HepG2 (cell line): ENCODE measurements around the gene C10orf90. TPM values are rescaled to one million over a fixed set of nuclear protein-coding genes. Genes with fewer than 3 reads are reported as not detected.

Experiments
- ATAC-seq: fragments of 200-7000 bp; cut with Tn5 transposase; 3 replicates; pipeline ENCODE4 v1.9.1; 2020; ENCODE audit warnings: mild to moderate bottlenecking, moderate library complexity
- BruUV-seq: library from RNA; stranded (reverse); fragments of 400-500 nt; replicated peaks from 2 replicates; lab custom pipeline; 2021; lab: Mats Ljungman, UMichigan
- CTCF ChIA-PET: fragments of 300-600 bp; formaldehyde crosslinking; extraction: SDS; loops from one replicate; lab custom pipeline; 2021; ENCODE audit warnings: low total read pairs, inconsistent platforms, low intra/inter-chr PET ratio; lab: Yijun Ruan, JAX
- POLR2A ChIA-PET: fragments of 350-600 bp; sonication (Branson Sonifier 250); formaldehyde crosslinking; loops from one replicate; lab custom pipeline; 2020; ENCODE audit warnings: antibody characterized with exemption, inconsistent platforms; lab: Yijun Ruan, JAX
- DNase-seq: peaks from one replicate; pipeline ENCODE4 v3.0.0-alpha.2; 2015; ENCODE audit warnings: low spot score
- FAIRE-seq: peaks from 3 replicates; lab custom pipeline; 2011; peaks lifted over from hg19 to GRCh38; lab: Jason Lieb, UNC
- H2AFZ ChIP-seq: one replicate; pipeline ENCODE4 v1.6.1; 2011; ENCODE audit warnings: low read length, inconsistent platforms
- H3K27ac ChIP-seq: fragments of 300-600 bp; 3 replicates; pipeline ENCODE4 v1.8.0; 2011; ENCODE audit warnings: mixed run types, mild to moderate bottlenecking, mixed read lengths, low read length, inconsistent platforms; ENCODE audit not compliant: insufficient read depth; ENCODE audit errors: extremely low read length
- H3K27me3 ChIP-seq, 2 experiments: fragments of 200-600 bp in 1 of 2; 2 replicates in 1 of 2; 3 replicates in 1 of 2; pipeline versions ENCODE4 v1.6.0 to v1.8.0; 2011; ENCODE audit warnings: low read length in 2 of 2, mild to moderate bottlenecking in 2 of 2, moderate library complexity in 2 of 2, inconsistent platforms in 1 of 2; ENCODE audit not compliant: insufficient read depth in 2 of 2, control insufficient read depth in 1 of 2
- H3K36me3 ChIP-seq, 2 experiments: fragments of 200-600 bp in 1 of 2; replicated peaks in 1 of 2; 2 replicates in 1 of 2; 3 replicates in 1 of 2; pipeline versions ENCODE4 v1.5.1 to v1.8.0; 2011; ENCODE audit warnings: low read length in 2 of 2, inconsistent platforms in 1 of 2; ENCODE audit not compliant: insufficient read depth in 2 of 2, control insufficient read depth in 1 of 2
- H3K4me1 ChIP-seq: 2 replicates; pipeline ENCODE4 v1.5.1; 2012; ENCODE audit warnings: low read length, inconsistent platforms; ENCODE audit not compliant: insufficient read depth
- H3K4me2 ChIP-seq: 2 replicates; pipeline ENCODE4 v1.6.0; 2011; ENCODE audit warnings: low read depth, low read length, inconsistent platforms
- H3K4me3 ChIP-seq, 3 experiments: fragments of 200-600 bp in 1 of 3; sonication (generic), shearing (Covaris generic) in 1 of 3; replicated peaks in 1 of 3; 2 replicates each; pipeline ENCODE4 v1.5.1; 2011 to 2016; ENCODE audit warnings: low read length in 3 of 3, inconsistent platforms in 2 of 3, low read depth in 2 of 3, mild to moderate bottlenecking in 2 of 3, control low read depth in 1 of 3, mixed read lengths in 1 of 3; ENCODE audit not compliant: insufficient read depth in 1 of 3
- H3K79me2 ChIP-seq: one replicate; pipeline ENCODE4 v1.6.1; 2011; ENCODE audit warnings: low read length, inconsistent platforms; ENCODE audit not compliant: insufficient read depth
- H3K9ac ChIP-seq: 2 replicates; pipeline ENCODE4 v1.6.0; 2011; ENCODE audit warnings: mild to moderate bottlenecking, low read depth, low read length, inconsistent platforms; ENCODE audit not compliant: insufficient read depth
- H3K9me3 ChIP-seq: 2 replicates; pipeline ENCODE4 v1.5.1; 2012; ENCODE audit warnings: mild to moderate bottlenecking, low read length
- H4K20me1 ChIP-seq: 2 replicates; pipeline ENCODE4 v1.6.0; 2011; ENCODE audit warnings: inconsistent platforms, mild to moderate bottlenecking, low read length, moderate library complexity; ENCODE audit not compliant: insufficient read depth
- ATF3 ChIP-seq: sonication (generic); formaldehyde crosslinking; IDR thresholded peaks from 2 replicates; pipeline ENCODE4 v1.4.0; 2020; ENCODE audit warnings: missing genetic modification reagents
- GRHL1 ChIP-seq: sonication (generic); formaldehyde crosslinking; conservative IDR thresholded peaks from 2 replicates; pipeline ENCODE4 v1.8.0; 2022; ENCODE audit warnings: missing genetic modification reagents
- IRX3 ChIP-seq: sonication (generic); formaldehyde crosslinking; IDR thresholded peaks from 2 replicates; pipeline ENCODE4 v1.8.1; 2023; ENCODE audit warnings: mild to moderate bottlenecking, low read depth, missing genetic modification reagents, borderline replicate concordance
- JARID2 ChIP-seq: sonication (generic); formaldehyde crosslinking; IDR thresholded peaks from 2 replicates; pipeline ENCODE4 v1.8.1; 2023; ENCODE audit warnings: missing genetic modification reagents, inconsistent platforms; ENCODE audit not compliant: insufficient replicate concordance
- MEIS2 ChIP-seq: sonication (generic); formaldehyde crosslinking; IDR thresholded peaks from 2 replicates; pipeline ENCODE4 v1.9.0; 2021; ENCODE audit warnings: mild to moderate bottlenecking, missing genetic modification reagents
- MLXIP ChIP-seq: sonication (generic); formaldehyde crosslinking; IDR thresholded peaks from 2 replicates; pipeline ENCODE4 v1.9.0; 2021; ENCODE audit warnings: missing genetic modification reagents, borderline replicate concordance
- MTA1 ChIP-seq: sonication (generic); formaldehyde crosslinking; IDR thresholded peaks from 2 replicates; pipeline ENCODE4 v1.4.0; 2020; ENCODE audit warnings: missing genetic modification reagents, mild to moderate bottlenecking, borderline replicate concordance
- NFKBIZ ChIP-seq: IDR thresholded peaks from 2 replicates; pipeline ENCODE4 v1.6.1; 2018; ENCODE audit warnings: missing genetic modification reagents, missing compliant biosample characterization
- ZNF224 ChIP-seq: sonication (generic); formaldehyde crosslinking; IDR thresholded peaks from 2 replicates; pipeline ENCODE4 v1.5.0; 2020; ENCODE audit warnings: mild to moderate bottlenecking, missing genetic modification reagents
- ZNF780A ChIP-seq: sonication (generic); formaldehyde crosslinking; IDR thresholded peaks from 2 replicates; pipeline ENCODE4 v1.8.0; 2022; ENCODE audit warnings: mild to moderate bottlenecking, missing genetic modification reagents, moderate library complexity
- ZNF782 ChIP-seq: sonication (generic); formaldehyde crosslinking; IDR thresholded peaks from 2 replicates; pipeline ENCODE4 v1.4.0; 2020; ENCODE audit warnings: missing genetic modification reagents, mild to moderate bottlenecking, borderline replicate concordance
- WGBS: methylation state at CpG from one replicate; pipeline ENCODE4 v1.1.6; 2017; ENCODE audit warnings: low lambda C conversion rate; 5-methylcytosine and 5-hydroxymethylcytosine counted together
- in situ Hi-C: cut with HindIII; loops from 2 replicates; pipeline ENCODE4 v1.10.0; 2017; ENCODE audit warnings: low pct_unique_long_range_greater_than_20kb; ENCODE audit not compliant: extremely low pct_ligation_motif_present
- intact Hi-C: fragments of 100-400 bp; cut with micrococcal nuclease; formaldehyde crosslinking; loops from one replicate; pipeline ENCODE4 v1.10.0; 2022; ENCODE audit not compliant: unreplicated experiment
- polyA plus RNA-seq, 8 experiments: library from polyadenylated mRNA; depleted of rRNA in 3 of 8; stranded (reverse) in 7 of 8; unstranded in 1 of 8; fragments of >200 nt; fragmentation: Illumina TruSeq in 4 of 8; extraction: Trizol in 4 of 8; gene quantifications; 2 replicates each; pipeline versions ENCODE4 v1.2.1 to v1.2.3, GENCODE V29; 2011 to 2016; ENCODE audit warnings: low read depth in 4 of 8, missing spikeins in 1 of 8, mixed read lengths in 1 of 8; ENCODE audit not compliant: insufficient read depth in 1 of 8
- total RNA-seq, 5 experiments: library from RNA; depleted of rRNA; stranded (reverse); fragments of >200 nt; fragmentation: Illumina TruSeq; extraction: Trizol; gene quantifications; 2 replicates each; pipeline ENCODE4 v1.2.3, GENCODE V29; 2016; ENCODE audit warnings: low read depth in 1 of 5

Gene C10orf90
- total and polyA plus RNA-seq, 2 of the 13 experiments (the other 11 are each of a cell fraction or from before 2014, with no cell fraction given) = not detected

DNA sequence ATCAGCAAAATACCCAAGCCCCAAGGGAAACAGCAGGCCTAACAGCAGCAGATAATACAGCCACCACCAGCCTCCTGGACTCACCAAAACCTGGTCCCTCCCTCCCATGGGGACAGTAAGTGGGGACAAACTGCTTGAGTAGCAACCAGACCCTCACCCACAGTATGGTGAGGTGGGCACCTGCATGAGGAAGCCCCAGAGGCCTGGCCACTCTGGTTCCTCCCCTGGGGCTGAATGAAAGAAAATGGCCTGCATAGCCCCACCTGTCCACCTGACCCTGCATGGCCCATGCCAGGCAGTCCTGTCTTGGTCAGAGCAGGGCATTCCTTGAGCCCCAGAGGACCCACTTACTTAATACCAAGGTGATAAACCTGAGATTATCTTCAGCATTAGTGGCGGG lies 13.0 kb upstream of the C10orf90 start:
- no peak for DNase-seq
- POLR2A ChIA-PET = no interaction called here
- no peak for ATAC-seq
- Histone ChIP-seq H3K36me3 (no peaks in the 10 kb centered on the region), H4K20me1 (no peaks in the 10 kb centered on the region), H3K27ac (no peak overlapping the region)
- 19% methylated on average over 1 of the region's 1 CpG for WGBS
- TF ChIP-seq MLXIP (CRISPR knock-in tag) (no peak), MEIS2 (CRISPR knock-in tag) (no peak), NFKBIZ (CRISPR knock-in tag) (no peak), ZNF780A (CRISPR knock-in tag) (no peak), GRHL1 (CRISPR knock-in tag) (no peak), ZNF782 (no peak), IRX3 (CRISPR knock-in tag) (no peak), MTA1 (CRISPR knock-in tag) (no peak), JARID2 (CRISPR knock-in tag) (no peak), ZNF224 (CRISPR knock-in tag) (no peak), ATF3 (no peak)
- TF ChIP-seq, all 625 proteins: peak for 0
- H3K4me1 ChIP-seq = no peaks in the 10 kb centered on the region
- no peak overlapping the region for H3K4me2 ChIP-seq
- no peak overlapping the region for H3K4me3 ChIP-seq
- intact Hi-C loops (no loop called here), in situ Hi-C loops (no loop called here)
- no peaks in the 10 kb centered on the region for H3K9me3 ChIP-seq
- no peak overlapping the region for H3K9ac ChIP-seq
- CTCF ChIA-PET = no interaction called here
- H3K27me3 ChIP-seq = peaks cover 0 to 10% of the 10 kb centered on the region in 2 experiments; a peak in 1 of 5 replicates
- no peaks in the 10 kb centered on the region for H3K79me2 ChIP-seq
- BruUV-seq = no TSS peak
- no peak for FAIRE-seq
- no peak overlapping the region for H2AFZ ChIP-seq
